Esophagus muscularis mucosa (tissue), 4 donors: ENCODE data around the gene PLCH2. TPM values are rescaled to one million over a fixed set of nuclear protein-coding genes. Genes with fewer than 3 reads are reported as not detected.

Source experiments
- DNase-seq: peaks from one replicate; pipeline ENCODE4 v3.0.0-alpha.2; 2017; ENCODE audit errors: extremely low spot score
- H3K27ac ChIP-seq, 4 donors: fragments of 200-600 bp; sonication (generic); replicated peaks in 1 of 4; 1 replicate in 3 of 4; 2 replicates in 1 of 4; pipeline ENCODE4 v1.5.1; 2016 to 2019; ENCODE audit warnings: mild to moderate bottlenecking in 1 of 4
- H3K27me3 ChIP-seq, 4 donors: fragments of 200-600 bp; sonication (generic); one replicate each; pipeline versions ENCODE4 v1.5.1 to v1.6.0; 2016 to 2019
- H3K36me3 ChIP-seq, 4 donors: fragments of 200-600 bp; sonication (generic); one replicate each; pipeline ENCODE4 v1.5.1; 2016 to 2019
- H3K4me1 ChIP-seq, 4 donors: fragments of 200-600 bp; sonication (generic); one replicate each; pipeline ENCODE4 v1.5.1; 2016 to 2019
- H3K4me3 ChIP-seq, 4 donors: fragments of 200-600 bp; sonication (generic); 1 replicate in 2 of 4; 2 replicates in 2 of 4; pipeline ENCODE4 v1.5.1; 2016 to 2019; ENCODE audit warnings: mild to moderate bottlenecking in 4 of 4, moderate library complexity in 1 of 4
- H3K9me3 ChIP-seq, 4 donors: fragments of 200-600 bp; sonication (generic); 1 replicate in 3 of 4; 2 replicates in 1 of 4; pipeline ENCODE4 v1.5.1; 2016 to 2019
- EP300 ChIP-seq: sonication (generic); formaldehyde crosslinking; IDR thresholded peaks from one replicate; pipeline ENCODE4 v1.6.1; 2017; ENCODE audit warnings: antibody characterized with exemption
- POLR2A ChIP-seq: fragments of 450-650 bp; IDR thresholded peaks from one replicate; pipeline ENCODE4 v1.6.1; 2017; ENCODE audit warnings: antibody characterized with exemption, moderate library complexity, mild to moderate bottlenecking, low read depth
- POLR2AphosphoS5 ChIP-seq, 2 donors: sonication (generic); formaldehyde crosslinking; IDR thresholded peaks; one replicate each; pipeline ENCODE4 v1.6.1; 2017; ENCODE audit warnings: antibody characterized with exemption in 2 of 2
- WGBS: methylation state at CpG from one replicate; pipeline ENCODE4 v1.1.5; 2018; 5-methylcytosine and 5-hydroxymethylcytosine counted together
- intact Hi-C: fragments of 100-400 bp; cut with DNase I; formaldehyde crosslinking; loops from one replicate; pipeline ENCODE4 v1.15.1; 2023
- total RNA-seq, 4 donors: library from RNA; depleted of rRNA; stranded (reverse); fragments of >200 nt; gene quantifications; one replicate each; pipeline versions ENCODE4 v1.1.0 to v1.2.1, GENCODE V29; 2016
- TF ChIP-seq, protein P1 (sequence below), 3 experiments: fragments of 200-600 bp in 2 of 3; fragments of 450-650 bp in 1 of 3; sonication (generic) in 2 of 3; IDR thresholded peaks; one replicate each; pipeline ENCODE4 v1.5.1; 2017 to 2019; ENCODE audit warnings: antibody characterized with exemption in 3 of 3, mild to moderate bottlenecking in 2 of 3, moderate library complexity in 1 of 3

The PLCH2 gene
- total RNA-seq, 4 donors from 2014 or later = 0.06 to 0.42 (median 0.26) TPM

DNA sequence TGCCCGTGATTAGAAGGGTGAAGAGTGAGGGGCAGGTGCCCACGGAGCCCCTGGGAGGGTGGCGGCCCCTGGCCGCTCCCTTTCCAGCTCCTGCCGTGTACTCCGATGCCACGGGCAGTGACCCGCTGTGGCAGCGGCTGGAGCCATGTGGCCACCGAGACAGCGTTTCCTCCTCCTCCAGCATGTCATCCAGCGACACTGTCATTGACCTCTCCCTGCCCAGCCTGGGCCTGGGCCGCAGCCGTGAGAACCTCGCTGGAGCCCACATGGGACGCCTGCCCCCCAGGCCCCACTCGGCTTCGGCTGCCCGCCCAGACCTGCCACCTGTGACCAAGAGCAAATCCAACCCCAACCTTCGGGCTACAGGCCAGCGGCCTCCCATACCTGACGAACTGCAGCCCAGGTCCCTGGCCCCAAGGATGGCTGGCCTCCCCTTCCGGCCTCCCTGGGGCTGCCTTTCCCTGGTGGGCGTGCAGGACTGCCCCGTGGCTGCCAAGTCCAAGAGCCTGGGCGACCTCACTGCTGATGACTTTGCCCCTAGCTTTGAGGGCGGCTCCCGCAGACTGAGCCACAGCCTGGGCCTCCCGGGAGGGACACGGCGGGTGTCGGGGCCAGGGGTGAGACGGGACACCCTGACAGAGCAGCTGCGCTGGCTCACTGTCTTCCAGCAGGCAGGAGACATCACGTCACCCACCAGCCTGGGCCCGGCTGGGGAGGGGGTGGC, 28.3 kb downstream of the PLCH2 start:
- WGBS = 51% methylated on average over 10 of the region's 36 CpGs
- peaks cover 3 to 35% (median 30%) of the 10 kb centered on the region in 4 donors for H3K4me1 ChIP-seq
- intact Hi-C loops = no loop called here
- no peaks in the 10 kb centered on the region for H3K9me3 ChIP-seq
- peaks cover 0 to 67% (median 29%) of the 10 kb centered on the region in 4 donors for H3K27me3 ChIP-seq
- H3K4me3 ChIP-seq = no peak overlapping the region
- no peak overlapping the region for H3K27ac ChIP-seq
- peaks cover 13 to 25% (median 21%) of the 10 kb centered on the region in 4 donors for H3K36me3 ChIP-seq
- DNase-seq = no peak
- TF ChIP-seq EP300 (no peak), POLR2AphosphoS5 (IDR thresholded peaks at IDR 0.05) (no peak), POLR2A (no peak)
- TF ChIP-seq, protein P1, sequence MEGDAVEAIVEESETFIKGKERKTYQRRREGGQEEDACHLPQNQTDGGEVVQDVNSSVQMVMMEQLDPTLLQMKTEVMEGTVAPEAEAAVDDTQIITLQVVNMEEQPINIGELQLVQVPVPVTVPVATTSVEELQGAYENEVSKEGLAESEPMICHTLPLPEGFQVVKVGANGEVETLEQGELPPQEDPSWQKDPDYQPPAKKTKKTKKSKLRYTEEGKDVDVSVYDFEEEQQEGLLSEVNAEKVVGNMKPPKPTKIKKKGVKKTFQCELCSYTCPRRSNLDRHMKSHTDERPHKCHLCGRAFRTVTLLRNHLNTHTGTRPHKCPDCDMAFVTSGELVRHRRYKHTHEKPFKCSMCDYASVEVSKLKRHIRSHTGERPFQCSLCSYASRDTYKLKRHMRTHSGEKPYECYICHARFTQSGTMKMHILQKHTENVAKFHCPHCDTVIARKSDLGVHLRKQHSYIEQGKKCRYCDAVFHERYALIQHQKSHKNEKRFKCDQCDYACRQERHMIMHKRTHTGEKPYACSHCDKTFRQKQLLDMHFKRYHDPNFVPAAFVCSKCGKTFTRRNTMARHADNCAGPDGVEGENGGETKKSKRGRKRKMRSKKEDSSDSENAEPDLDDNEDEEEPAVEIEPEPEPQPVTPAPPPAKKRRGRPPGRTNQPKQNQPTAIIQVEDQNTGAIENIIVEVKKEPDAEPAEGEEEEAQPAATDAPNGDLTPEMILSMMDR (IDR thresholded peaks at IDR 0.05) = no peak

DNA sequence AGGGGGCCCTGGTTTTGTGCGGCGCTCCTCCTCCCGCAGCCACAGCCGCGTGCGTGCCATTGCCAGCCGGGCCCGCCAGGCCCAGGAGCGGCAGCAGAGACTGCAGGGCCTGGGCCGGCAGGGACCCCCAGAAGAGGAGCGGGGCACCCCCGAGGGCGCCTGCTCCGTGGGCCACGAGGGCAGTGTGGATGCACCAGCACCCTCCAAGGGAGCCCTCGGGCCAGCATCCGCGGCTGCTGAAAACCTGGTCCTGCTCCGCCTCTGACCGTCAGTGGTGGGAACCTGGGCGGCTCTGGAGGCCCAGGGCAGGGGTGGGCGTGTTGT, 28.8 kb downstream of the PLCH2 start:
- DNase-seq = no peak
- Histone ChIP-seq H3K27ac (no peak overlapping the region), H3K9me3 (no peaks in the 10 kb centered on the region), H3K36me3 (peaks cover 19 to 30% (median 27%) of the 10 kb centered on the region in 4 donors), H3K4me3 (no peak overlapping the region), H3K4me1 (peaks cover 3 to 35% (median 30%) of the 10 kb centered on the region in 4 donors), H3K27me3 (peaks cover 0 to 62% (median 29%) of the 10 kb centered on the region in 4 donors)
- TF ChIP-seq POLR2A = no peak
- TF ChIP-seq EP300 = no peak
- TF ChIP-seq, protein P1 (IDR thresholded peaks at IDR 0.05) = no peak
- TF ChIP-seq POLR2AphosphoS5 (IDR thresholded peaks at IDR 0.05) = no peak
- no CpG with 5 or more reads among the region's 22 CpGs for WGBS
- intact Hi-C loops = no loop called here

DNA sequence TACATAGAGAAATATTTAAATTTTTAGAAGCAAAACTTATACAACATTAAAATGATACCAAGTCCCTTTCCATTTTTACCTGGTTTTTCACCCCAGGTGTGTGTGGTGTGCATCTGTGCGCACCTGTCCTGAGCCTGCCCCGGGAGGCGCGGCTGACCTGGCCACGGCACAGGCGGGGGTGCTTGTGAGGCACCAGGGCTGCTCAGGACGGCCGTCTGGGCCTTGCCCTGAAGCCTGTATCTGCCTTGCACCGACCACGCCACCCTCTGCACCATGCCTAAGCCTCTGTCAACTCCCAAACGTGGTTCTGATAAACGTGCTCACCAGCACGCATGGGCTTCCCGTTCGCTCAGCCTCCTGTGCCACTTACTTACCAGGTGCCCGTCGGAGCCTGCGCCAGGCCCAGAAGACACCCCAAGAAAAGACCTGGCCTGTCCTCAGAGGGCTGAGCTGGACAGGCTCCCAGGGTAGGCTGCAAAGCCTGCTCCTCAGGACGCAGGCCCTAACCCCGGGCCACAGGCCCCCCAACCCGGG, 29.4 kb downstream of the PLCH2 start:
- Histone ChIP-seq H3K4me3 (no peak overlapping the region), H3K27ac (no peak overlapping the region), H3K9me3 (no peaks in the 10 kb centered on the region), H3K4me1 (peaks cover 3 to 35% (median 28%) of the 10 kb centered on the region in 4 donors), H3K27me3 (peaks cover 0 to 56% (median 29%) of the 10 kb centered on the region in 4 donors), H3K36me3 (peaks cover 25 to 36% (median 33%) of the 10 kb centered on the region in 4 donors)
- TF ChIP-seq EP300 = no peak
- TF ChIP-seq POLR2A = no peak
- TF ChIP-seq, protein P1 (IDR thresholded peaks at IDR 0.05) = no peak
- no peak for TF ChIP-seq POLR2AphosphoS5 (IDR thresholded peaks at IDR 0.05)
- intact Hi-C loops = no loop called here
- DNase-seq = no peak
- WGBS = 63% methylated on average over 18 of the region's 21 CpGs

DNA sequence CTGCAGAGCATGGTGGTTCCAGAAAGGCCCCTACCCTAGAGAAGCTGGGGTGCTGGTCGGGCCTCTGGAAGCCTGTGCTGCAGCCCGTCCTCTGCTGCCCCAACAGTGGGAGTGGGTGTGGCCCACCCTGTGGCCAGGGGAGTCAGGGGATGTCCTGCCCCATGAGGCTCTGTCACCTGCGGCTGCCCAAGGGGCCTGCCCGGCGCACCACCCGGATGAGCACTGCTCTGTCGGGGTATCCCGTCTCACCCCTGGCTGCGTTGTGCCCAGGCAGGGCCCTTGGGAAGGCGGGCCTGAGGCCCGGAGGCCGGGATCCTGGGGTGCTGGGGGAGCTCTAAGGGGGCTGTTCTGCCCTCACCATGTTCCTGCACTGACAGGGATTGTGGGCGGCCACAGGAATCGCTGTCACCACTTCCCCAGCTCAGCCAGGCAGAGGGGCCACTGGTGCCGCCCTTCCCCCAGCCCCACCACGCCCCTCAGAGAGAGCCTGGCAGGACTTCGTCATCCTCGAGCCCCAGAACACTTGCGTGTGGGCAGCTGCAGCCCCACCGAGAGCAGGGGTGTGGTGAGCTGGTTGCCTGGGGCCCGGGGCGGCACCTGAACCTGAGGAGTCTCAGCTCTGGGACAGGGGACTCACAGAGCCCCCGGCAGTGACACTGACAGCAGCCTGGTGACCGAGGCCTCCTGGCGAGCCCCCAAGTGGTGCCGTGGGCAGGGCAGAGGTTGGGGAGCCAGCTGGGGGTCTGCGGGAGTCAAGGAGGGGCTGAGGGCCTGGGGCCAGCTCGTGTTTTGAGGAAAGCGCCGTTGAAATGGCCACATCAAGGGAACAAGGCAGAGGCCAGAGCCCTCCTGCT, 30.1 kb downstream of the PLCH2 start:
- no CpG with 5 or more reads among the region's 30 CpGs for WGBS
- Histone ChIP-seq H3K9me3 (no peaks in the 10 kb centered on the region), H3K36me3 (peaks cover 32 to 43% (median 40%) of the 10 kb centered on the region in 4 donors), H3K27me3 (peaks cover 0 to 49% (median 27%) of the 10 kb centered on the region in 4 donors), H3K4me3 (no peak overlapping the region), H3K4me1 (peaks cover 3 to 35% (median 28%) of the 10 kb centered on the region in 4 donors), H3K27ac (no peak overlapping the region)
- TF ChIP-seq EP300 (no peak), POLR2A (no peak), POLR2AphosphoS5 (IDR thresholded peaks at IDR 0.05) (no peak)
- TF ChIP-seq, protein P1 (IDR thresholded peaks at IDR 0.05) = no peak
- DNase-seq = no peak
- intact Hi-C loops = no loop called here
